Measurements from ENCODE around the gene GPRIN1. TPM values are rescaled to one million over a fixed set of nuclear protein-coding genes. Genes with fewer than 3 reads are reported as not detected.

GPRIN1 gene
- total RNA-seq, 1 experiment from 2014 or later = 16.7 TPM

DNA sequence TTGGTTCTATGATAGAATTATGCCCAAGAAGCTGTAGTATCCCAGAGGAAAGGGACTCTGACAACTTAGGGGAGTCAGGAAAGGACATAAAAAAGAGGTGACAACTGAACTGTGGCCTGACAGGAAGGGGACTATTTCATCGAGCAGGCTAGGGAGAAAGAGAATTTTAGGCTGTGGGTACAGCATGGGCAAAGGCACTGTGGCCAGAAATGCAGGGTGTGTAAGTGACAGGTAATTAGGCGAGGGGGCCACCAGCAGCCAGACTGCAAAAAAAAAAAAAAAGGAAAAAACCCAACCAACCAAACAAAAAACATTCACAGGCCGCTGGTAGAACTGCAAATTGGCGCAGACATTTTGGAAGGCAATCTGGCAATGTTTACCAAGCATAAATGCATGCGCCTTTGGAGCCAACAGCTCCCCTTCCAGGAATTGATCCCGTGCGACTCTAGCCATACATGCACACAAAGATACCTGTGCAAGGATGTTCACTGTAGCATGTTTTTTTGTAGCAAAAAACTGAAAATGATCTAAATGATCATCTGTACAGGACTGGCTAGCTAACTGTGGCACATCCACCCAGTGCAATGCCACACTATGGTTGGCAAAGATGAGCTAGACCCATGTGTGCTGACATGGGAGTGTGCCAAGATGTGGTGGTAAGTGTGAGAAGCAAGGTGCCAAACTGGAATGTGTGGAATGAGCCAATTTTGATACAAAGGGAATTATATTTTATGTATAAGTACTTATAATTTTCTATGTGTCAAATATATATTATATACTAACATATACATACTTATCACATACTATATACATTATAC is 21.6 kb upstream of the GPRIN1 start:
- Histone ChIP-seq H3K4me1 (ENCODE audit: insufficient read depth, low read length, poor library complexity, severe bottlenecking) (peaks cover 25% of the 10 kb centered on the region), H3K4me3 (ENCODE audit: low read depth, low read length, poor library complexity, severe bottlenecking) (no peak overlapping the region), H3K36me3 (ENCODE audit: insufficient read depth, low read length, poor library complexity, severe bottlenecking) (no peaks in the 10 kb centered on the region), H3K9me3 (ENCODE audit: low read depth, low read length, poor library complexity, severe bottlenecking) (no peaks in the 10 kb centered on the region), H3K27me3 (replicated peaks; ENCODE audit: insufficient read depth, low read depth, low read length, poor library complexity) (peaks cover 20% of the 10 kb centered on the region), H3K27ac (ENCODE audit: low read depth, low read length, poor library complexity, severe bottlenecking) (no peak overlapping the region)
- CTCF ChIA-PET = no interaction called here
- intact Hi-C loops (cut with micrococcal nuclease; ENCODE audit: unreplicated experiment) = no loop called here
- no TSS peak for BruUV-seq (replicated peaks)
- POLR2A ChIA-PET (ENCODE audit: low non-redundant PET) = no interaction called here
- TF ChIP-seq EZH2 (IDR thresholded peaks at IDR 0.05; ENCODE audit: borderline replicate concordance, low read depth, low read length, poor library complexity, severe bottlenecking) = no peak
- TF ChIP-seq, protein P1, sequence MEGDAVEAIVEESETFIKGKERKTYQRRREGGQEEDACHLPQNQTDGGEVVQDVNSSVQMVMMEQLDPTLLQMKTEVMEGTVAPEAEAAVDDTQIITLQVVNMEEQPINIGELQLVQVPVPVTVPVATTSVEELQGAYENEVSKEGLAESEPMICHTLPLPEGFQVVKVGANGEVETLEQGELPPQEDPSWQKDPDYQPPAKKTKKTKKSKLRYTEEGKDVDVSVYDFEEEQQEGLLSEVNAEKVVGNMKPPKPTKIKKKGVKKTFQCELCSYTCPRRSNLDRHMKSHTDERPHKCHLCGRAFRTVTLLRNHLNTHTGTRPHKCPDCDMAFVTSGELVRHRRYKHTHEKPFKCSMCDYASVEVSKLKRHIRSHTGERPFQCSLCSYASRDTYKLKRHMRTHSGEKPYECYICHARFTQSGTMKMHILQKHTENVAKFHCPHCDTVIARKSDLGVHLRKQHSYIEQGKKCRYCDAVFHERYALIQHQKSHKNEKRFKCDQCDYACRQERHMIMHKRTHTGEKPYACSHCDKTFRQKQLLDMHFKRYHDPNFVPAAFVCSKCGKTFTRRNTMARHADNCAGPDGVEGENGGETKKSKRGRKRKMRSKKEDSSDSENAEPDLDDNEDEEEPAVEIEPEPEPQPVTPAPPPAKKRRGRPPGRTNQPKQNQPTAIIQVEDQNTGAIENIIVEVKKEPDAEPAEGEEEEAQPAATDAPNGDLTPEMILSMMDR (conservative IDR thresholded peaks at IDR 0.05; ENCODE audit: low read depth, low read length) = no peak
- no peak for DNase-seq (ENCODE audit: low spot score)

DNA sequence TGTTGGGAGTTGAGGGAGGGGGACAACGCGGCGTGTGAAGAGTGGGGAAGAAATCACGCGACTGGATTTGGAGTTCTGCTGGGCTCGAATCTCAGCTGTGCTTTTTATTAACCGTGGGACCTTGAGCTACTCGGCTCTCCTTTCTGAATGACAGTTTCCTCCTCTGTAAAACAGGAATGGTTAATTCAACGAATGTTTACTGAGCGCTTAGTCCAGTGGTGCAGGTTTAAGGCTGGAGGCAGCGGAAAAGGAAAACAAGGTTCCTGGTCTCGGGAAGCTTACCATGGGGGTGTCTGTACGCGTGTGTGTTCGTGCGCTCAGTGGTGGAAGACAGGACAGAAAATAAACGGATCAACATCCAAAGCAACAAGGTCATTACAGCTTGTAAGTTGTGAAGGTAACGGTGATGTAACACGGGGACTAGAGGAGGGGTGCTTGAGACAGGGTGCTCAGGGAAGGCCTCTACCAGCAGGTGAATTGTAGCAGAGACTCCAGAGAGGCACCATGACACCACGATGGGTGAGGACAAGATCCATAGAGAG is 20.8 kb upstream of the GPRIN1 start:
- no TSS peak for BruUV-seq (replicated peaks)
- peak overlapping the region; percentile 43 for H3K4me3 ChIP-seq (ENCODE audit: low read depth, low read length, poor library complexity, severe bottlenecking)
- POLR2A ChIA-PET (ENCODE audit: low non-redundant PET) = no interaction called here
- no peak for TF ChIP-seq EZH2 (IDR thresholded peaks at IDR 0.05; ENCODE audit: borderline replicate concordance, low read depth, low read length, poor library complexity, severe bottlenecking)
- TF ChIP-seq, protein P1 (conservative IDR thresholded peaks at IDR 0.05; ENCODE audit: low read depth, low read length) = no peak
- intact Hi-C loops (cut with micrococcal nuclease; ENCODE audit: unreplicated experiment) = no loop called here
- H3K9me3 ChIP-seq (ENCODE audit: low read depth, low read length, poor library complexity, severe bottlenecking) = no peaks in the 10 kb centered on the region
- CTCF ChIA-PET = no interaction called here
- no peak for DNase-seq (ENCODE audit: low spot score)
- H3K27me3 ChIP-seq (replicated peaks; ENCODE audit: insufficient read depth, low read depth, low read length, poor library complexity) = peaks cover 20% of the 10 kb centered on the region
- no peaks in the 10 kb centered on the region for H3K36me3 ChIP-seq (ENCODE audit: insufficient read depth, low read length, poor library complexity, severe bottlenecking)
- H3K27ac ChIP-seq (ENCODE audit: low read depth, low read length, poor library complexity, severe bottlenecking) = no peak overlapping the region
- peaks cover 25% of the 10 kb centered on the region for H3K4me1 ChIP-seq (ENCODE audit: insufficient read depth, low read length, poor library complexity, severe bottlenecking)

DNA sequence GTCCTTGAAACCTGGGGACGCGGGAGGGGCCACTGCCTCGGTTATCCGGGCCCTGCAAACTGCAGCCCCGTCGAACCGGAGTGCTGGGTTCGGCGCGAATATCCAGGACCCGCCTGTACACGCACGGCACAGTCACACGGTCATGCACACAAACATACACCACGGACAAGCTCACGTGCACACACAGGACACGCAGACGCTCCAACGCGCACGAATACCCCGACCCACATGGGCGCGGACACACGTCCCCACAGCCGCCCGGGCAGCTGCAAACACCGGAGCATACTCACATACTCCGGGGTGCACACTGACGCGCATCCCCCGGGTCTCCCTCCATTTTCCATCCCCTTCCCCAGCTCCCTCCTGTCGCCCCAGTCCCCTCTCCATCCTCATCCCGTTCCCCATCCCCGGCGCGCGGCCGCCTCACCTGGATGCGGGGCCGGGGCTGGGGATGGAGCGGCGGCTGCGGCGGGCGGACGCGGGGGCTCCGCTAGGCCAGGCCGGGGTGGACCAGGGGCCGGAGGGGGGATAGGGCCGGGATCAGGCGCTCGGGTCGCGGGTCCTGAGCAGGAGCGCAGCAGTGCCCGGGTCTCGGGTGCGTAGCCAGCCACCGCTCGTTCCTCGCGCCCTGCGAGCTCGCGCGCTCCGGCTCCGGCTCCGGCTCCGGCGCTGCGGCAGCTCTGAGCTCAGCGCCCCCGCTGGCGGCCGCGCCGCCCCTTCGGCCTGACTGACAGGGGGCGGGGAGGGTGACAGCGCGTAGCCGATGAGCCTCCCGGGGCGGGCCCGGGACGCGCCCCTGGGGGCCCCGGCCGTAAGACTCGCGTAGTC is 20.1 kb upstream of the GPRIN1 start, which contains the start of the genes EIF4E1B and SNCB:
Gene EIF4E1B (plus strand): TSS at position 823 of the 828 bp plus-strand sequence. CDS start 12,113 bp downstream, outside the sequence.
Gene SNCB (minus strand): TSS at position 682 of the 828 bp plus-strand sequence. CDS start 880 bp downstream, outside the sequence.
- ChIA-PET POLR2A (ENCODE audit: low non-redundant PET) (no interaction called here), CTCF (no interaction called here)
- Histone ChIP-seq H3K27me3 (replicated peaks; ENCODE audit: insufficient read depth, low read depth, low read length, poor library complexity) (peaks cover 20% of the 10 kb centered on the region), H3K27ac (ENCODE audit: low read depth, low read length, poor library complexity, severe bottlenecking) (no peak within 1 kb of the TSS), H3K4me3 (ENCODE audit: low read depth, low read length, poor library complexity, severe bottlenecking) (peak within 1 kb of the TSS; percentile 43), H3K4me1 (ENCODE audit: insufficient read depth, low read length, poor library complexity, severe bottlenecking) (peaks cover 25% of the 10 kb centered on the region), H3K36me3 (ENCODE audit: insufficient read depth, low read length, poor library complexity, severe bottlenecking) (no peaks in the 10 kb centered on the region), H3K9me3 (ENCODE audit: low read depth, low read length, poor library complexity, severe bottlenecking) (no peaks in the 10 kb centered on the region)
- intact Hi-C loops (cut with micrococcal nuclease; ENCODE audit: unreplicated experiment) = no loop called here
- BruUV-seq (replicated peaks) = no TSS peak
- peak; percentile 58 for DNase-seq (ENCODE audit: low spot score)
- TF ChIP-seq, protein P1 (conservative IDR thresholded peaks at IDR 0.05; ENCODE audit: low read depth, low read length) = no peak
- no peak for TF ChIP-seq EZH2 (IDR thresholded peaks at IDR 0.05; ENCODE audit: borderline replicate concordance, low read depth, low read length, poor library complexity, severe bottlenecking)

Measured in A673 (cell line).